ENCODE results near the gene GPR83. TPM values are rescaled to one million over a fixed set of nuclear protein-coding genes. Genes with fewer than 3 reads are reported as not detected.

The GPR83 gene
- polyA plus RNA-seq, 3 donors = 0.07 to 0.12 TPM; not detected in 1

- Histone ChIP-seq H3K9ac (ENCODE audit: insufficient read depth, low read length, poor library complexity, severe bottlenecking) (no peak overlapping the region), H2AFZ (ENCODE audit: insufficient read depth, low read depth, low read length, poor library complexity, severe bottlenecking) (no peak overlapping the region), H3K27ac (ENCODE audit: low read depth in 1 of 2, low read length in 2 of 2) (no peak overlapping the region), H3K36me3 (replicated peaks in 1 of 2; ENCODE audit: control insufficient read depth in 1 of 2, insufficient read depth in 2 of 2, low read length in 2 of 2) (peaks cover 36 to 69% of the 10 kb centered on the region in 2 donors), H3K9me3 (replicated peaks in 1 of 2; ENCODE audit: control insufficient read depth in 1 of 2, insufficient read depth in 1 of 2, low read length in 2 of 2) (no peaks in the 10 kb centered on the region), H4K20me1 (ENCODE audit: insufficient read depth, low read length) (no peaks in the 10 kb centered on the region), H3K4me3 (replicated peaks in 1 of 3; ENCODE audit: low read depth in 2 of 3, low read length in 3 of 3) (no peak overlapping the region), H3K27me3 (ENCODE audit: control insufficient read depth in 2 of 2, insufficient read depth in 2 of 2, low read length in 2 of 2) (no peaks in the 10 kb centered on the region), H3K4me1 (ENCODE audit: control insufficient read depth in 1 of 2, insufficient read depth in 2 of 2, low read length in 2 of 2) (no peaks in the 10 kb centered on the region), H3K79me2 (ENCODE audit: insufficient read depth, low read length) (no peaks in the 10 kb centered on the region), H3K4me2 (replicated peaks; ENCODE audit: extremely low read depth, low read length, poor library complexity, severe bottlenecking) (no peak overlapping the region)
- no peak for DNase-seq
- WGBS (ENCODE audit: insufficient coverage) = no CpG with 5 or more reads among the region's 4 CpGs
- no peak for TF ChIP-seq CTCF (IDR thresholded peaks at IDR 0.05)
- intact Hi-C loops (cut with micrococcal nuclease) = no loop called here
- H3K36me3 Mint-ChIP-seq = peaks cover 54% of the 10 kb centered on the region in 2 donors
- no peaks in the 10 kb centered on the region for H3K27me3 Mint-ChIP-seq (ENCODE audit: low read depth in 3 of 3)
- peak overlapping the region in 1 of 7 donors; percentile 73 for H3K27ac Mint-ChIP-seq
- peaks cover 3% of the 10 kb centered on the region for H3K4me1 Mint-ChIP-seq
- H3K4me3 Mint-ChIP-seq = no peak overlapping the region
- no peaks in the 10 kb centered on the region for H3K9me3 Mint-ChIP-seq
These were observed 45.9 kb upstream of the GPR83 start for GRCh38 chr11:94447149-94447548.

DNA sequence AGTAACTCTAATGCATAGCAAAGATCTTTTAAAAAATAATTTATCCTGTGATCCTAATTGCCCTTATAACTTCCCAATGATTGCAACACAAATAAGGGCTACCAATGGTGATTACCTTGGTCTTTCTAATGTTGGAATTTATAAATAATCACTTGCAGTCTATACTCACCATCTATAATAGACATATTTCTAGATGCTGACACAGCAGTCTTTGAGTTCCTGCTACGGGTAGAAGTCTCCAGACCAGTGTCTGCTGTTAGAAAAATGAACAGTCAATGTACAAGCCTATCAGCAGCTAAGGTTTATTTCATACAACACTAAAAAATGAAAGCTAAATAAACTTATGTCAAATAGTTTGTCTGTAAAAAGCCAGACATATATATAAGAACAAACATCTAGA lies 44.4 kb upstream of the GPR83 start:
- DNase-seq = no peak
- no peak for TF ChIP-seq CTCF (IDR thresholded peaks at IDR 0.05)
- peaks cover 3% of the 10 kb centered on the region for H3K4me1 Mint-ChIP-seq
- H3K27ac Mint-ChIP-seq = peak overlapping the region in 1 of 7 donors; percentile 30
- H3K4me3 Mint-ChIP-seq = no peak overlapping the region
- Histone ChIP-seq H3K9ac (ENCODE audit: insufficient read depth, low read length, poor library complexity, severe bottlenecking) (no peak overlapping the region), H3K4me3 (replicated peaks in 1 of 3; ENCODE audit: low read depth in 2 of 3, low read length in 3 of 3) (no peak overlapping the region), H3K36me3 (replicated peaks in 1 of 2; ENCODE audit: control insufficient read depth in 1 of 2, insufficient read depth in 2 of 2, low read length in 2 of 2) (peaks cover 36 to 84% of the 10 kb centered on the region in 2 donors), H3K27ac (ENCODE audit: low read depth in 1 of 2, low read length in 2 of 2) (no peak overlapping the region), H3K4me1 (ENCODE audit: control insufficient read depth in 1 of 2, insufficient read depth in 2 of 2, low read length in 2 of 2) (no peaks in the 10 kb centered on the region), H3K27me3 (ENCODE audit: control insufficient read depth in 2 of 2, insufficient read depth in 2 of 2, low read length in 2 of 2) (no peaks in the 10 kb centered on the region), H2AFZ (ENCODE audit: insufficient read depth, low read depth, low read length, poor library complexity, severe bottlenecking) (no peak overlapping the region), H3K79me2 (ENCODE audit: insufficient read depth, low read length) (no peaks in the 10 kb centered on the region), H4K20me1 (ENCODE audit: insufficient read depth, low read length) (no peaks in the 10 kb centered on the region), H3K4me2 (replicated peaks; ENCODE audit: extremely low read depth, low read length, poor library complexity, severe bottlenecking) (no peak overlapping the region), H3K9me3 (replicated peaks in 1 of 2; ENCODE audit: control insufficient read depth in 1 of 2, insufficient read depth in 1 of 2, low read length in 2 of 2) (no peaks in the 10 kb centered on the region)
- intact Hi-C loops (cut with micrococcal nuclease) = no loop called here
- H3K9me3 Mint-ChIP-seq = no peaks in the 10 kb centered on the region
- H3K27me3 Mint-ChIP-seq (ENCODE audit: low read depth in 3 of 3) = no peaks in the 10 kb centered on the region
- WGBS (ENCODE audit: insufficient coverage) = no CpG with 5 or more reads among the region's 1 CpG
- H3K36me3 Mint-ChIP-seq = peaks cover 64 to 66% of the 10 kb centered on the region in 2 donors
